D341Med (cell line): Measurements from ENCODE around the gene NAA80.
"Not testable (repeated sequence)": the region's sequence is repeated elsewhere in the genome, so short reads cannot be mapped to it uniquely, and the experiment has no call there.

ENCODE experiments used
- DNase-seq: peaks from one replicate; pipeline ENCODE4 v3.0.0; 2012; ENCODE audit warnings: low spot score

Gene NAA80

DNA sequence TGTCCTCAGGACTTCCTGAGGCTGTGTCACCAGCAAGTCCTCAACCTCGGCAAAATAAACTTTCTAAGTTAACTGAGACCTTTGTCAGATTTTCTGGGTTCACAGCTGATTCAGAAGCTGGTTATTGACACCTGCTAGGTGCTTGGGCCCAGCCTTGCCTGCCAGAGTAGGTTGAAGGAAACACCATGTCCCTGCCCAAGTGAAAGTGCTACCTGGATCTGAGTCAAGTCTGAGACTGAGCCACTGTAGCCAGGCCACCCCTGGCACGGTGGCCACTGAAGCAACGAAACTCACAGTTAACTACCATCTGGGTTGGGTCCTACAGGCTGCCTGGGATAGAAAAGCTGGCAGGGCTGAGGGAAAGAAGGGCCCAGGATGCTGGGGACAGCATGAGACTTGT lies 15.1 kb upstream of the NAA80 start:
- no peak for DNase-seq

DNA sequence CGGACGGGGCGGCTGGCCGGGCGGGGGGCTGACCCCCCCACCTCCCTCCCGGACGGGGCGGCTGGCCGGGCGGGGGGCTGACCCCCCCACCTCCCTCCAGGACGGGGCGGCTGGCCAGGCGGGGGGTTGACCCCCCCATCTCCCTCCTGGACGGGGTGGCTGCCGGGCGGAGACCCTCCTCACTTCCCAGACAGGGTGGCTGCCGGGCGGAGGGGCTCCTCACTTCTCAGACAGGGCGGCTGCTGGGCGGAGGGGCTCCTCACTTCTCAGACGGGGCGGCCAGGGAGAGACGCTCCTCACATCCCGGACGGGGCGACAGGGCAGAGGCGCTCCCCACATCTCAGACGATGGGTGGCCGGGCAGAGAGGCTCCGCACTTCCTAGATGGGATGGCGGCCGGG lies 12.8 kb upstream of the NAA80 start:
- DNase-seq = not testable (repeated sequence)

- DNase-seq = no peak
Observed at GRCh38 chr3:50304601-50305000, 5.4 kb upstream of the NAA80 start.

DNA sequence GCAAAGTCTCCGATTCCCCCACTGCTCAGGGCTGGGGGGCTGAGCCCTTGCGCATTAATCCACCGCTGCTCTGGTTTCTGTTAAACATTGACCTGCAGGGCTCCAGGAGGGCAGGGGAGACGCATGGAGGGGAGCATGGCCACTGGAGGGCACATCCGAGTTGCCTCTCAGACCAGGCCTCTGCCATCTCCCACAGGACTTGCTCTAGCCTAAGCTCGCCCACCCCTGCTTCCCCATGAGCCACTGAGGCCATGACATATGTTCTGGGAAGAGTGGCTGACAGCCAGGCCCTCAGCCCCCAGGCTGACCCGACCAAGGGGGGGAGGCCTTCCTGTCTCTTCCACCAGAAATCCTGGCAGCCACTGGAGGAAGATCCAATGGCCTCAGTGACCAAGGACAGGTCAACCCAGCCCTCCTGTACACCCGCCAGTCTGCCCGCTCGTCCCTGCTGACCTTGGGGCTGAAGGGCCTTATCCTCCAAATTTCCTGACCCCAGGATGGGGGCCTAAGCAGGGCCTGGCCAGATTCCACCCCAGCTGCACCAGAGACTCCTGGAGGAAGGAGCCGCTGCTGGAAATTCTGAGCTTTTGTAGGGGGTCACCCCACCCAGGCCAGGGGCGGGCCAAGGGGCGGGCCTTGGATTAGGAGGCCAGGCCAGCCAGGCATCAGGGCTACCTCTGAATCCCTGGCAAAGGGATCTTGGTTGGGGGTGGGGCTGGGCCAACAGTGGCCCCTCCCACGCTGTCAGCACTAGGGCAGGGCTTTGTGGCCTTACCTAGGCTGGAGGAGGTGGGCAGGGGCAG lies 4.0 kb upstream of the NAA80 start, which contains the start of gene HYAL1:
TSS of gene HYAL1 (minus strand) at position 562 of the 803 bp plus-strand sequence. CDS start 618 bp downstream, outside the sequence.
- DNase-seq = no peak

GRCh38 chr3:50302095-50303012 lies 3.1 kb upstream of the NAA80 start:
- no peak for DNase-seq

- no peak for DNase-seq
Observed at GRCh38 chr3:50300681-50301254, 1.6 kb upstream of the NAA80 start.

DNA sequence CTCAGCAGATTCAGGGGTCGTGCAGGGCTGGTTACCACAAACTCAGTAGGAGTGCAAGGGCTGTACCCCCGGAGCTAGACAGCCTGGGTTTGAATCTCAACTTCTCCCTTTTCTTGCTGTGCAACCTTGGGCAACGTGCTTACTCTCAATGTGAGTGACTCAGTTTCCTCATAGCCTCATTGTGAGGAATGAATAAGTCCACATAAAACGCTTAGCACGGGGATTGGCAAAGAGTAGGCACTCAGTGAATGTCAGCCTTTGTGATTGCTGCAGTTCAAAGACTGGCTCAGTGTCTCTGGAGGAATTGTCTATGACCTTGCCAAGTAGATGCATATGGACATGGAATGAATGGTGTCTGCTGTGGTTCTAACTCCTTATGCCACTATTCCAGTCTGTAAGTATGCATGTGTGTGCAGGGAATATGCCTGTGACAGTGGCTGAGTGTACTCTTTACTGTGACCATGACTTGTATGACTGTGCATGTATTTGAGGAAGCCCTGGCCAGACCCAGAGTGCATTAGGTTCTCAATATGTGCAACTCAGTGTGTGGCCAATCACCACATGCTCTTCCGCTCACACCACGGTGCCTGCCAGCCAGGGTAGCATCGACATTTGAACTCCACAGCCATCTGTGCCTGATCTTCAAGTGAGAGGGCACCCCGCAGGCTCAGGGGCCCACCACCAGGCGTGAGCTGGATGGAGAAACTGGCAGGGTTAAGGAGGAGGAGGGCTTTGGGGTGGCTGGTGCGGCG lies 900 bp upstream of the NAA80 start:
- no peak for DNase-seq

DNA sequence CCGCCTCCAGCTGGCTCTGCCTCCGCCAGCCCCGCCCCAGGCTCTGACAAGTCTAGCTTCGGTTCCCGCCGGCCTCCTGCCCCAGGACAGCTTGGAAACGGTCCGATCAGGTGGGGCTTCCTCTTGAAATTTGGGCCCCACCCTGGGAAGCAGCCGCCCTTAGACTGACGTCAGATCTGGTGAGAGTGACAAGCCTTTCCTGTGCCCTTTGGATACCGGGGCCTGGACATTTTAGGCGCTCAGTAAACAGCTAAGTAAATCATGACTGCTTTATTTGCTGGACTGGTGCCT lies 378 bp upstream of the NAA80 start:
- DNase-seq = no peak

DNA sequence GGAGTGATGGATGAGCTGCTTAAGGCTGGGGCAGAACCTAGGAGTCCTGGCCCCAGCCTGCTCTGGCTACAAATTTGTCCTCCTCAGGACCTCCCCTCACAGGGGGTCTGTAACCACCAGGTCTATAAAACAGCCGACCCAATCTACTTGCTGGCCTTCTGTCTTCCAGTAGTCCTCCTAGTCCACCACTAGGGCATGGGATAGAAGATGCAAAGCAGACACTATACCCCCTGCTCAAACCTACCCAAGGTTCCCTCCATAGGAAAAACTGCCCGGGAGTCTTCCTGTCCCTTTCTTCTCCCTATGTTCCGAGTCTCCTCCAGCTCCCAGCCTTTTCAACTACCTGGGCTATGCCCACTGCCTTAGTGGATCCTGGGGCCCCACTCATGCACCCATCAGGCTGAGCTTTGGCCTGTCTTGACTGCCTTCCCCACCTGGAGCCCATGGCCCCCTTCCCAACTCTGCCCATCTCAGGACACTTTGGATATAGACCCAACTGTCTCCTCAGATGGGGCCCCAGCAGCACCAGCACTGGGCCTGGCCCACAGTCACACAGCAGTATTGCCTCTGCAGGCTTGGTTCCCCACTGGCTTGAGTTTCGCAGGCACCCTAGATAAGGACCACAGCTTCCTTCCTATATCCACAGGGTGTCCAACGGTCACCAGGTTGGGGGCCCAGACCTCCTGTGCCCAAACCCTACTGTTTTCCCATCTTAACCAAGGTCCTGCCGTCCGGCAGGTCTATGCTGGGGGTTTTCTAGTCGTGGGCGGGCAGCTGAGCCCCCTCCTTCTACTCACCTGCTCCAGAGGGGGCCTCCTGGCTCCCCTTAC lies 1.1 kb downstream of the NAA80 start:
- no peak for DNase-seq

- DNase-seq = no peak
Observed at GRCh38 chr3:50297384-50297775, 1.8 kb downstream of the NAA80 start.

GRCh38 chr3:50296721-50297383 lies 2.4 kb downstream of the NAA80 start:
- no peak for DNase-seq

DNA sequence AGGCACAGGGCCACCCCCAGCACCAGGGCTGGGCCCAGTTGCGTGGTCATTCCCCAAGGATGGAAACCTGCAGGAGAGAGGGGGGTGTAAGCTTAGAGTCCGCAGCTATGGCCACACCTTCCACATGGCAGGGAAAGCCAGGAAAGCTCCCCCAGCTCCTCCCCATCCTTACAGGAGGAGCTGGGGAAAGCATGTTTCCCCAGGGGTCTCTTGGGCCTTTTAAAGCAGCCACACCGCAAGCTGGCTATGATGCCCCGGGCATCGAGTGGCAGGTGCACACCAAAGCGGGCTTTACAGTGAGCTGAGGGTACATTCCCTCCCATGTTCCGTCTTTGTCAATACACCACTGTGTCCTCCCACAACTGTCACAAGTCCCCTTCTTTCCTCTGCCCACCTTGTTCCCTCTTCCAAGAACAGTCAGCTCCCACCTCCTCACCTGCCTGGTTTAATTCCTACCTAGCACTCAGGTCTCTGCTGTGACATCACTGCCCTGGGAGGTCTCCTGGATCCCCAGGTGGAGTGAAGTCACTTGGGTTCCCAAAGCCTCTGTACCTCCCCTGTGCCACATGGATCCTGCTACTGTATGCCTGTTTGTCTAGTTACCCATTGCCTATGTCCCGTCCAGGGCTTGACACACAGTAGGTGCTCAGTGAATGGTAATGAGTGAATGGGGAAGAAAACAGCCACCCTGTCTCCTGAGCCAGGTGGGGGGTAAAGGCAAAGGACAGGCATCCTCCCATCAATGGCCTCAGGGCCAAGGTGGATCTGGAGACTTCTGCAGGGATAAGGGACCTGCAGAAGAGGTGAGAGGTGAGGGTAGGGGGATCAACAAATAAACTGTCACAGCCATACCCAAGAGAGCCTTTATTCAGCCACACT lies 3.4 kb downstream of the NAA80 start:
- DNase-seq = no peak

GRCh38 chr3:50294492-50295403 lies 4.5 kb downstream of the NAA80 start:
- no peak for DNase-seq

GRCh38 chr3:50294089-50294488 lies 5.1 kb downstream of the NAA80 start:
- DNase-seq = no peak

DNA sequence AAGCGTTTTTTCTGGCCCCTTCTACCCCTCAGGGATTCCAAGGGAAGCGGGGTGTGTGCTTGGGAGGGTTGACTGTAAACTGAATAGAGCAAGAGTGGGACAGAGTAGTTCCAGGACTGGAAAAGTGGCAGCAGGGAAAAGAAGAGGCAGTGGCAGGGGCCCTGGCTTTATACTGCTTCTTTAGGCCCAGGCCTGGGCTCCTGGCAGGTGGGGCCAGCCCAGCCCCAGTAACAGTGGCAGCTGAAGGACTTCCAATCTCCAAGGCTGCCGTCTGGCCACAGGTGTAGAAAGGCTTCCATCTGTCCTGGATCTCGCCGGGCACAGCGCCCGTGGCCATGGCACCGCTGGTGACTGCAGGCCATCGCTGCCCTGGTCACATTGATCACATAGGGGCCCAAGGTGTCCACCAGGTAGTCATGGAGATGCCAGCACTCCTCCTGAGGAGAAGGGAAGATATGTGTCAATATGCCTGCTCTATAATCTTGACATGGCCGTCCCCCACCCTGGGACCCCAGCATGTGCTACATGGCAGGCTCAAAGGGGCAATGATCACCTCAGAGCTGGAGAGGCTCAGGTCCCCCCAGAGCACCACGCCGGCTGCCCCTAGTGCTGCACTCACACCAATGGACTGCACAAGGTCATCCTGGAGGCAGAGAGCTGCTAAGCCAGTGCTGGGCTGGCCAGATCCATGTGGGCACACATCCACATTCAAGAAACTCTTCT lies 6.0 kb downstream of the NAA80 start:
- DNase-seq = no peak

DNA sequence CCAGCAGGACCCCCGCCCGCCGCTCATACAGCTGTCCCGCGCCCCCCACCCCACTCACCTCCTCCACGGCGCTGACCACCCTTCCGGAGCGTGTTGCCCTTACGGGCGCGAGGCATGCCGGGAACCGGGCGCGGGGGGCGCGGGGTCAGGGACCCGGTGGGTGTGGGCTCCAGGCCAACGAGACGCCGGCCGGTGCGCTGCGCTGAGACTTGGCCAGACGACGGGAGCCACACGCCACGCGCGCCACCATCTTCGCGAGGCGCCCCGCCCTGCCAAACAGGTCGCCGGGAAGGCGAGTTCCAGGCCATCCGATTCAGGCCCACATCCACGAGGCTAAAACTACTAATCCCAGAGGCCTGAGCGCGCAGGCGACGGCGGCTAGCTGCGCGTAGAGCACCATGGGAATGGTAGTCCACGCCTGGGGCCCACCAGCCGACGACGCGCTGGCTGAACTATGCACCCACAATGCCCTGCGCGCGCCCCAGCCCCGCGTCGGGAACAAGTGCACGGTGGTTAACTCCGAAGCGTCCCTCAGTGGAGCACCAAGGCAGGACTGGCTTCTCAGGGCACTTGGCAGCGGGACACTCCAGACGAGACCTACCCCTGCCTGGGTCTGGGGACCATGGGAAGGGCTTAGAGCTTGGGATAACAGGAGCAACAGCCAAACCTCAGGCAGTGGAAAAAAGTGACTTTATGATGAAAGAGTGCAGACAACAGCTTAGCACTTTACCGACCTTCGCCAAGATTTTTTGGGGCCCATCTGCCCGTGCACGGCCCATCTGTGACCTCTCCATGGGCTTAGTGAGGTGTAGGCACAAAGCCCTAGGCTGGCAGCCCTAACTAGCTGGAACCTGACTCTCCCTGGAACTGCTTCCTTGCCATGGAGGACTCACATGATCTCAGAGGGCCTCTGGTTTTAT lies 6.8 kb downstream of the NAA80 start, which contains the start of gene IFRD2:
TSS of gene IFRD2 (minus strand) at position 271 of the 920 bp plus-strand sequence. CDS start at position 116, 155 bp downstream.
- peak; percentile 96 for DNase-seq
